Ishikawa (cell line): ENCODE measurements around the gene PBX1.

Source experiments
- CEBPB ChIP-seq: IDR thresholded peaks from 2 replicates; pipeline ENCODE4 v1.6.1; 2012
- CREB1 ChIP-seq: IDR thresholded peaks from 2 replicates; pipeline ENCODE4 v1.6.1; 2012; ENCODE audit warnings: low read depth
- EGR1 ChIP-seq: IDR thresholded peaks from 2 replicates; pipeline ENCODE4 v1.6.1; 2012
- EP300 ChIP-seq: IDR thresholded peaks from 2 replicates; pipeline ENCODE4 v1.6.1; 2012; ENCODE audit warnings: borderline replicate concordance
- FOXM1 ChIP-seq: IDR thresholded peaks from 2 replicates; pipeline ENCODE4 v1.6.1; 2012; ENCODE audit warnings: low read depth, borderline replicate concordance
- MAX ChIP-seq: IDR thresholded peaks from 2 replicates; pipeline ENCODE4 v1.6.1; 2012
- NFIC ChIP-seq: IDR thresholded peaks from 2 replicates; pipeline ENCODE4 v1.6.1; 2012
- RAD21 ChIP-seq: IDR thresholded peaks from 2 replicates; pipeline ENCODE4 v1.6.1; 2012; ENCODE audit warnings: low read depth
- TAF1 ChIP-seq: IDR thresholded peaks from 2 replicates; pipeline ENCODE4 v1.6.1; 2012; ENCODE audit warnings: low read depth, mild to moderate bottlenecking
- TCF12 ChIP-seq: IDR thresholded peaks from 2 replicates; pipeline ENCODE4 v1.6.1; 2012; ENCODE audit warnings: low read depth
- TEAD4 ChIP-seq: IDR thresholded peaks from 2 replicates; pipeline ENCODE4 v1.6.1; 2012
- YY1 ChIP-seq: IDR thresholded peaks from 2 replicates; pipeline ENCODE4 v1.6.1; 2012; ENCODE audit warnings: low read depth
- TF ChIP-seq, protein P1 (sequence below): IDR thresholded peaks from 2 replicates; pipeline ENCODE4 v1.6.1; 2012

DNA sequence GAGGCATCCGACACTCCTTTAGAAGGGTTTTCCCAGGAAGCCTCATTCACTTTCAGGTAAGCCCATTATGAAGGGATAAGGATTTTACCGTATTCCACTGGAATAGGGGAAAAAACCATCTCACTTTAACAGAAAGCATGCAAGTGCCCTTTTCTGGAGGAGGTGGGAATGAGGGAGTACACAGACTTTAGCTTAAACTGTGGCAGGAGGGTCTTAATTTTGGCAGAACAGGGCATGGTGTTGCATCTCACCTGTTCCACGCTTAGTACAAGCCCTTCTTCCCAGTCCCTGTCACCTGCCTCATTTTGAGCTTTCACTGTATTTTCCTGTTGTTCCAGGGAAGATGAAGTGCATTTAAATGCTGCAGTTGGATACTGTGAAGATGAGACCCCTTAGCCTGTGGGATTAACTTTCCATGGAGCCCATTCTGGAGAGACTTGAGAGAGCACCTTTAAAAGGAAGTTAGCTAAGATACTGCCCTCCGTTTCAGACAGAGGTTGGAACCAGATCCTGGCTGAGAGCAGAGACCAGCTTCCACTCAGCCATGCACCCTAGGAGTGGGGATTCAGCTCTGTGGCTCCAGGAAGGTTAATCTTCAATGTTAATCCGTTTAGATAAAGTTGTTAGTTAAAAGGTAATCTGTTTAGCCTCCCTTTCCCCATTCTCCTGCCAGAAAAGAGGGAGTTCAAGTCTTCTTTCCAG lies 42.6 kb downstream of the PBX1 start:
- TF ChIP-seq FOXM1 (no peak), TEAD4 (no peak), MAX (no peak), EP300 (no peak), CREB1 (no peak), RAD21 (no peak), YY1 (no peak), EGR1 (no peak), TAF1 (no peak), CEBPB (no peak), NFIC (no peak), TCF12 (no peak)
- TF ChIP-seq, protein P1, sequence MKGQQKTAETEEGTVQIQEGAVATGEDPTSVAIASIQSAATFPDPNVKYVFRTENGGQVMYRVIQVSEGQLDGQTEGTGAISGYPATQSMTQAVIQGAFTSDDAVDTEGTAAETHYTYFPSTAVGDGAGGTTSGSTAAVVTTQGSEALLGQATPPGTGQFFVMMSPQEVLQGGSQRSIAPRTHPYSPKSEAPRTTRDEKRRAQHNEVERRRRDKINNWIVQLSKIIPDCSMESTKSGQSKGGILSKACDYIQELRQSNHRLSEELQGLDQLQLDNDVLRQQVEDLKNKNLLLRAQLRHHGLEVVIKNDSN: no peak
